GM18951 (cell line): ENCODE results near the gene DAAM1.

Source experiments
- POLR2A ChIP-seq: IDR thresholded peaks from 4 replicates; pipeline ENCODE4 v1.6.1; 2011; ENCODE audit warnings: mild to moderate bottlenecking; ENCODE audit not compliant: insufficient read length, insufficient read depth; ENCODE audit errors: extremely low read depth
- in situ Hi-C: fragments of 300-500 bp; cut with MboI; formaldehyde crosslinking; loops from one replicate; pipeline ENCODE4 v1.12.0; 2022; ENCODE audit warnings: low sequenced_read_pairs, mixed read lengths, inconsistent platforms; ENCODE audit not compliant: unreplicated experiment

Gene DAAM1

DNA sequence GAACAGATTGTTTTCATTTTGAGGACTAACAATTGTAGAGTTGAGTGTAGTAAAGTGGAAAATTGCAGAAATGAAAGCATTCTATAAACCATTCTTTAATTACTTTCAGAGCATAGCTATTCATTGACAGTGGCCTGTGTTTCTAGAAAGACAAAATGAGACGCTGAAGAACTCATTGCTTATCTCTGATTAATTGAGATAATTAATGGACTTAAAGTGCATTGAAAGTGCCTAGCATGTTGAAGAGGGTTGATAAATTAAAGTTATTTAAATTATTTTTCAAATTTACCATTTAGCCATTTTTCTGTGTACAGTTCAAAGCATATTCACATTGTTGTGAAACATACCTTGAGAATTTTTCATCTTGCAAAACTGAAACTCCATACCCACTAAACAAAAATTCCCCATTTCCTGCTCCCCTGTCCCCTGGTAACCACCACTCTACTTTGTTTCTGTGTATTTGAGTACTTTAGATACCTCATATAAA, 57.4 kb downstream of the DAAM1 start:
- in situ Hi-C loops: no loop called here
- no peak for TF ChIP-seq POLR2A

DNA sequence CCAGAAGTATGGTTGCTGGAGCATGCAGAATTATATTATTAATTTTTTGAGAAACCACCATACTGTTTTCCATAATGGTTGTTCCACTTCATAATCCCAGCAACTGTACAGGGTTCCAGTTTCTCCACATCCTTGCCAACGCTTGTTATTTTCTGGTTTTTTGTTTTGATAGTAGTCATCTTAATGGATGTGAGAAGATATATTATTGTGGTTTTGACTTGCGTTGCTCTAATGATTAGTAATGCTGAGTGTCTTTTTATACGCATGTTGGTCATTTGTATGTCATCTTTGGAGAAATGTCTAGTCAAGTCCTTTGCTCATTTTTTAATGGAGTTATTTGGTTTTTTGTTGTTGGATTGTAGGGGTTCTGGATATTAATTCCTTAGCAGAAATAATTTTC, 58.1 kb downstream of the DAAM1 start:
- no peak for TF ChIP-seq POLR2A

DNA sequence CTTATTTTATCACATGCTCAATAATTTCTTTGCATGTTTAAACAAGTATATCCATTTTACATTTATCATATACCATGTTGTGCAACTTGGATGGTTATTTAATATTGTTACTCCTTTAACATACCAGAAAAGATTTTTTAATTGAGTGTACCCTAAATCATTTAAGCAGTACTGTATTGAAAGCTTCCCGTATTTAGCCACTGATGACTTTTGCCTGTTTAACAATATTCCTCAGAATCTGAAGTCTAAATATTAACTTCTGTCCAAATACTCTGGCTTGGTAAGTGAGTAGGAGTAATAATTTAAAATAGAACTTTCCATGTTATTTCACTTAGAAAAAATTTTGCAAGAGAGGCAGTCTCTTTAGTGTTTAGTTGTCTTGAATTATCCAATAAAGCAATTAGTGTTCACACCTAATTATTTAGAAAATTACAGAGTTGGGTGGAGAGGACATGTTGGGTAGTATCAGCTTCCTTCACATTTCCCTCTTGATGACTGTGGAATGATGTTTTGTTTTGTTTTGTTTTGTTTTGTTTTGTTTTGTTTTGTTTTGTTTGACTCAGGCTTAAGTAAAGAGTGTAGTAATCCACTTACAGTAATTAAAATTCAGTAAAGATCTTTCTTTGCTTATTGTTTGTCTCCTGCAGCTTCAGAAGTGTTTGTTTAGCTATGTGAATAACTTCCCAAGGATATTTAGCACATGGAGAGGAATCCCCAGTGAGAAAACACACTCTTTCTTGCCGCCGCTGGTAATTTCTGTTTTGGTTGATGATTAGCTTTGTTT, 59.5 kb downstream of the DAAM1 start:
- in situ Hi-C loops: no loop called here

More for the DNA sequence above, 58.1 kb downstream of the DAAM1 start:
- in situ Hi-C loops: no loop called here

DNA sequence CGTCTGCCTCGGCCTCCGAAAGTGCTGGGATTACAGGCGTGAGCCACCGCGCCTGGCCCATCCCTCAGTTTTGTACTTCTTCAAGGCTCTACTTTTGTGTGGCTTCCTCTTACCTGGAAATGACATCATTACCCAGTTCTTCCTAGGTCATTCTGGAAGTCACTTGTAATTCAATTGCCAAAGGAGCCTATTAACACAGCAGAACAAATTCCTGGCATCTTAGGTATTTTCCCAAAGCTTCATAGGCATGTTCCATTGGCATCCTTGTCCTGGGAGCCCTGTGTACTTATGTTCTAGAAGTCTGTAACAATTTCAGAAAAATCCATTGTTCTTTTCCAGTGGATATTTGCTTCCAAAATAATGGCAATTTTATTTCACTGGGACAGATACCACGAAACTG, 60.6 kb downstream of the DAAM1 start:
- in situ Hi-C loops: no loop called here
- no peak for TF ChIP-seq POLR2A

More for the DNA sequence above, 59.5 kb downstream of the DAAM1 start:
- no peak for TF ChIP-seq POLR2A

DNA sequence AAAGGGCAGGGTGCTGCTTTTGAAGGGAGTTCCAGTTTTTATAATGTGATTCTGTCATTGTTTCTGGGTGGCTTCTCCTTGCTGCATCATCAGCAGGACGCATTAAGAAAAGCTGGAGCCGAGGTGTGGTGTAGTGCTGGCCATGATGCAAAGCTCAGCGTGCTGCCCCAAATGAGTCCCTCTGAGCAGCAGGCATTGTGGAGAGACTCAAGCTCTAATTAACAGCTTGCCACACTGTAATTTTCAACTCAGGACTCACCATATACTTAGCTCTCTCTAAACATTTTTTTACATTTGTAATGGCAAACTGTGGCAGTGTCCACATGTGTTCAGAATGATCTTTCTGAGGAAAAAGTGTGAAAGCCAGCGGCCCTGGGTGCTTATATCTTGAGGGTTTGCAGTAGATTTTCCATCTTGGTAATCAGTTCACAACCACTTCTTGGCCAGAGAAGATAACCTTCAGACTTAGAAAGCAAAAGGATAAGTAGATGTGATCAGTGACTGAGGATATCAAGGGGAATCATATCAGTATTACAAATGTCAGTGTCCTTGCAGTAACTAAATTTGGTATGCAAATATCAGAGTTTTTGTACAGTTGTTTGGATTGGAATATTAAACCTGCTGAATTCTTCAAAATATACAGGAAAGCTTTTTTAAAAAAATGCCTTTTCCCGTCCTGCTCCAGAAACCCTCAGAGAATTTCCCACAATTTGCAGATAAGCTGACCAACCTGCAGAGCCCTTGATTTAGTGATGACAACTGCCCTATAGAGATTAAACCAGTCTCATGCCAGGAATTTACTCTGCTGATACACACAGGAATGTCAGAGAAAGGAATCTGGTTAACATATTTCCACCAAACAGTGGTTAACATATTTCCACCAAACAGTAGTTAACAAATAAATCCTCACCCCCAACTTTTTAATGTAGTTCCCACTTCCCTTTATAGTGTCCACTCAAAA, 63.6 kb downstream of the DAAM1 start:
- no peak for TF ChIP-seq POLR2A

DNA sequence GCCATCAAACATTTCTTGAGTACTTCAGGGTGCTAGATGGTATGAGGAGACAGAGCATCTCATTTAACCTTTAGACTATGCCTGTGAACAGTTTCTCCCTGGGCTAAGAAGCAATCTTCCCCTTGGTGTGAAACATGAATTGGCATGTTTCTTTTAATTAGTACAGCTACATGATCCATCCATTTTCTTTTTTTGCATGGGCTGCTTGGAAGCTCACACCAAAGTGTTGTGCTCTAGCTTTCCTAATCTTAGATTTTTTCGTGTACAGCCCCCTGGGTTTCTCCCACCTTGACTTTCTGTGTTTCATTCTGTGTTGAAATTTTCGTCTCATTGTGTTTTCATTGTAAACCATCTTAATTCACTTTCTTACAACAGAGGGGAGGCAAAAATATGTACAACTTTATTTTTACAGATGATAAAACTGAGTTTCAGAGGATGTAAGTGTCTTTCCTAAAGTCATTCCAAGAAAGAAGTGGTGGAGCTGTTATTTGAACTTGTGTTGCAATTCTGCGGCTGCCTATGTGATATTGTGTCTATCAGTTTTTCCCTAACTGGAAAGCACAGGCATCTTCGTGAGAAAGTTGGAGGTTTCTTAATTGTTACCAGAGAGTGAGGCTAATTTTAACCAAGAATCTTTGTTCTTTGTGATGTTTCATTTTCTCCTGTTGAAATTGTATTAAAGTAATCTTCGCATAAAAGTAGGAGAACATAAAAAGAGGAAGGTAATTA, 64.5 kb downstream of the DAAM1 start:
- in situ Hi-C loops: no loop called here
- no peak for TF ChIP-seq POLR2A

More for the DNA sequence above, 63.6 kb downstream of the DAAM1 start:
- in situ Hi-C loops: no loop called here

DNA sequence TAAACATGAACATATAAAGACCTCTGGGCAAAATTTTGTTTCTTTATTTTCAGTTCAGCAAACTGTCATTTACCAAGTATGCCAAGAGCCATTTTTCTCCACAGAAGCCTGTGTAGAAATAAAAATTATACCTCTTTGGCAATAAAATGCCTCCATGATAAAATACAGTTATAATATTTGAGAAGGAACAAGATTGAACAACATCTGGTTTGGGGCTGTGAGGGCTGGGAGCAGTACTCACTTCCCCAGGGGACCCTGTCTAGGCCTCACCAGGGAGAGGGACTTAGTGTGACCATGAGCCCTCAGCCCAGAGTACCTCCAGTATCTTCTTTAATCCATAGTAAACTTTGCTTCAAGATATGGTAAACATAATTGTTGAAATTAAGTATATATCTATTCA, 65.1 kb downstream of the DAAM1 start:
- in situ Hi-C loops: no loop called here
- no peak for TF ChIP-seq POLR2A

DNA sequence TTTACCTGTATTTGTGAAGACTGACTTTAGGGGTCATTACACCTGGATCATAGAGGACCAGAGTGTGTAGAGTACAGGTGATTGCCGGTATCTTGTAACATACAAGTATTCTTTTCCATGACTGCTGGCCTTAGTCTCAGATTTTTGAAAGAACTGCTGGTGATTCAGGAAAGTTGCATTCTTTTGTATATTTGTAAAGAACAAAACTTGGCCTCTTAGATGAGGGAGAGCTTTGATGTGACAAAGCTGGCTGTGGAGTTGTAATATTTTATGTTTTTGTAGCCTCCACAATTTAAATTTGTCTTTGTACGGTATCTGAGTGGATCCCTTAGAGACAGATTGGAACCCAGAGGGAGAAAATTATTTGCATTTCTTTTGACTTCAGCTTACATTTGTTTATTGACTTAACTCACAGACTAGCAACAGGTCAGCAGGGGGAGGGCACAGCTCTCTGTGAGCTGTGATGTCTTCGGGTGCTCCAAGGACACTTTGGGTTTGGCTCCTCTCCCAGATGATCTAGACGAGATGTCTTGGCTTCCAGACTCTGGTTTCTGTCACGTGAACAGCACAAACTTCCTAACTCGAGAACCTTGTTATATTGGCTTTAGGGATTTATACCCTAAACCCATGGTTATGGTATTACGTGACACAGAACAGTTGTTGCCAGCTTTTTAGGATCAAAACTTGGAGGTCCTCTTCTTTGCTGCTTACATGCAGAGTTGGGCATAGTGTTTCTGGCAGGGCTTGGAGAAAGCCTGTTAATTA, 65.9 kb downstream of the DAAM1 start:
- in situ Hi-C loops: no loop called here
- no peak for TF ChIP-seq POLR2A

DNA sequence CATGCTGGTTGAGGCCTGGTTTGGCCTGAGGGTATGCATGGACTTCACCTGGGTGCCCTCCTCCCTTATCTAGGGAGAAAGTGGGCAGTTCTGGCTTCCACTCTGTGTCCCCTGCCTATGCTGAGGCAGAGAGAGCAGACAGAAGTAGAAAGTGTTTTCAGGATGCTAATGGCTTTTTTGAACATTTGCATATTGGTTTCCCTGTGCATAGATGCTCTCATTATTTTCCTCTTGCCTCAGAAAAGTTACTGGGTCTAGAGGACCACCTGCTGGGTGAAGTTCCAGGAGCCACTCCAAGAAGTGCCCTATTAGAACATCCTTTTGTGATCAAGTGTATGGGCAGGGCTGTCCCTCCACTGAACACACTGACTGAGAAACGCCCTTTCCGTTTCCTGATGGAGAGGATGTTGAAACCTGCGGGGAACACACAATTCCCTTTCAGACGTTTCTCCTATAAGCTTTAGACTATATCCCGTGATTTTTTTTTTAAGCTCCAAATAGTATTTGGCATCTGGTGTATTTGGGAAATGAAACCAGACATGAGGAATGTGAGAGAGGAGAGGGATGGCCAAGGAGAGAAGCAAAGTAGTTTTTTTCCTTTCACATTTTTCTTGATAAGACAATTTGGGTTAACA, 66.6 kb downstream of the DAAM1 start:
- in situ Hi-C loops: no loop called here
- no peak for TF ChIP-seq POLR2A

DNA sequence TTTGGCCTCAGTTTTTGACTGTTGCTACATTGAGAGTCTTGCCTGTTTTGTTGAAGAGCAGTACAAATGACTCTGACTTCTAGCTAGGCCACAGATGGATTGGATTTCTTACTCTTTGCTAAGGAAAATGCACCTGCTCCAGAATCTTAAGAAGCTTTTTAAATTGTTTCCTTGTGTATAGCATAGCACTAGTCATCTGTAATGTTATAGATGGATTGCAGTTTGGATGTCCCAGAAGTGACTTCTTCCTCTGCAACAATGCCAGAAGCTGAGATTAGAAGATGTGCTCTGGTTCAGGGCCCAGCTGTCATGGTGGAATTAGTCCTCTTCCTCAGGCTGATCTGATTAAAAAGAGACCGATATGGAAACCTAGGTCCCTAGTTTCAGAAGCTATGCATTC, 67.9 kb downstream of the DAAM1 start:
- TF ChIP-seq POLR2A: no peak
- in situ Hi-C loops: no loop called here

DNA sequence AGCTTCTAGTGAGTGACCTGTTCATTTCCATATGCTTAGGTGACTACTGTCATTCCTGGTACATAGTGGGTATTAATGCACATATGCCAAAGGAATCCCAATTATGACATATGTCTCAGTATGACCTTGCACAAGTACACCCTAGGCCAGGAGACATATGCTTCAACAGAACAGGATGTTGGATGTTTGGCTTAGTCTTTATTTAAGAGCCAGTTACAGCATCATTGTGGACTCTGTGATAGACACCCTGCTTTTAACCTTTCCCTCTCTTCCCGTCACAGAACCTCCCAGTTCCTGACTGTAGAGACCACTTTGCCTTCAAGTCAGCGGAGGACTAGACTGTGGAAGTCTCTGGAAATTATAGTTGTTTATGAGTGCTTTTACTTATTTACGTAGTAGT, 72.9 kb downstream of the DAAM1 start:
- in situ Hi-C loops: no loop called here
- no peak for TF ChIP-seq POLR2A

DNA sequence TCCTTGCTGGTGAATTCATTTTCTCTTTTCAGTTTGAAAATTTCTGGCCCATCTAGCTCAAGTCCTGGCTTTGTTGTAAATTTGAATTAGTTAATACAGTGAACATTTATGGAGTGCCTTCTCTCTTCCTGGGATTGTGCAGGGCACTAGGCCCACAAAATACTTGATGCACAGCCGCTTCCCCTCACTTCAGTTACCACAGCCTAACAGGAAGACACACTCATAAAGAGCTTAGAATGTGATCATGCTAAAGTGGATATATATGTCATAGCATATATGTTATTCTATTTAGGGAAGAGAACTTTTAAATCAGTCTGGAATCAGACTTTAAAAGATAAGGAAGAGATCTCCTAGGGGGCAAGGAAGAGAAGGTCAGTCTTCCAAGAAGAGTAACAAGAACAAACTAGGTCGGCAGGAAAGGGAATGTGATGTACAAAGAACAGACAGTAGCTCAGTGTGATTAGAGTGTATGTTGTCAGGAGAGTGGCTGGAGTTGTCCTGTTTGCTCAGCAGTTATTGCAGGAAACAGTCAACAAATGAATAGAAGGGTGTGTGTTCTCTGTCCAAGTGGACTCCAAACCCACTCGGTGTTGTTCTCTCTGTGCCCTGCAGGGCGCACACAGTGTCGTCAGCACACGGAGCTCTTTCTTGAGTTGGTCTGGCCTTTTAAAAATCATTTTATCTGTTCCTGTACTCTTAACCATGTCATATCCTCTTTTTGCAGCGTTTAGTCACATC, 74.4 kb downstream of the DAAM1 start:
- in situ Hi-C loops: no loop called here
- TF ChIP-seq POLR2A: no peak

DNA sequence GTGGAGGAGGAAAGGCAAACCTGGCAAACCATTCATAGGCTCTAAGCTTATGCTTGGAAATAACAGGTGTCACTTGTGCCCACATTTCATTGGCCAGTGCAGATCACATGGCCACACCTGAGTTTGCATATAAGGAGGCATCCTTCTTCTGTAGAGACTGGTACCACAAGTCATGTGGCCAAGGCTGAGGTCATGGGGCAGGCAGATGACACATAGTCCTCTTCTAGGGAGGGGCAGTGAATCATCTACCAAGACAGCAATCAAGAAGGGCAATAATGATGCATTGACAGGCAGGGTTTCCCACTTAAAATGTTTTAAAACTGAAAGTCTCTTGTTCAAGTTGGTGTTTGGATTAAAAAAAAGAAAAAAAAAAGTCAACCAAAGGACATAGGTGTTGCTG, 77.3 kb downstream of the DAAM1 start:
- in situ Hi-C loops: no loop called here
- no peak for TF ChIP-seq POLR2A
